ENCODE results near the gene VAV2. TPM values are rescaled to one million over a fixed set of nuclear protein-coding genes. Genes with fewer than 3 reads are reported as not detected.
A peak's percentile ranks its signal among the peaks of the same experiment; 100 is the strongest.

The VAV2 gene
- total and polyA plus RNA-seq, 2 experiments from 2014 or later: 10.8 to 15.3 TPM

- no peak overlapping the region for H3K4me3 ChIP-seq
- peak in 1 of 2 donors; percentile 40 for DNase-seq (ENCODE audit: low read depth in 1 of 2, low spot score in 1 of 2)
- no peaks in the 10 kb centered on the region for H3K27me3 ChIP-seq
- TF ChIP-seq, protein P1, sequence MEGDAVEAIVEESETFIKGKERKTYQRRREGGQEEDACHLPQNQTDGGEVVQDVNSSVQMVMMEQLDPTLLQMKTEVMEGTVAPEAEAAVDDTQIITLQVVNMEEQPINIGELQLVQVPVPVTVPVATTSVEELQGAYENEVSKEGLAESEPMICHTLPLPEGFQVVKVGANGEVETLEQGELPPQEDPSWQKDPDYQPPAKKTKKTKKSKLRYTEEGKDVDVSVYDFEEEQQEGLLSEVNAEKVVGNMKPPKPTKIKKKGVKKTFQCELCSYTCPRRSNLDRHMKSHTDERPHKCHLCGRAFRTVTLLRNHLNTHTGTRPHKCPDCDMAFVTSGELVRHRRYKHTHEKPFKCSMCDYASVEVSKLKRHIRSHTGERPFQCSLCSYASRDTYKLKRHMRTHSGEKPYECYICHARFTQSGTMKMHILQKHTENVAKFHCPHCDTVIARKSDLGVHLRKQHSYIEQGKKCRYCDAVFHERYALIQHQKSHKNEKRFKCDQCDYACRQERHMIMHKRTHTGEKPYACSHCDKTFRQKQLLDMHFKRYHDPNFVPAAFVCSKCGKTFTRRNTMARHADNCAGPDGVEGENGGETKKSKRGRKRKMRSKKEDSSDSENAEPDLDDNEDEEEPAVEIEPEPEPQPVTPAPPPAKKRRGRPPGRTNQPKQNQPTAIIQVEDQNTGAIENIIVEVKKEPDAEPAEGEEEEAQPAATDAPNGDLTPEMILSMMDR (IDR thresholded peaks at IDR 0.05; ENCODE audit: low read depth, low read length): no peak
- no peak overlapping the region for H3K27ac ChIP-seq
- H3K36me3 ChIP-seq: no peaks in the 10 kb centered on the region
- H3K4me1 ChIP-seq (ENCODE audit: low read depth): peaks cover 9% of the 10 kb centered on the region
- H3K9me3 ChIP-seq (ENCODE audit: low read depth): no peaks in the 10 kb centered on the region
These were observed 24.9 kb downstream of the VAV2 start for GRCh38 chr9:133967024-133967741.

- Histone ChIP-seq H3K4me3 (no peak overlapping the region), H3K36me3 (no peaks in the 10 kb centered on the region), H3K4me1 (ENCODE audit: low read depth) (peaks cover 5% of the 10 kb centered on the region), H3K9me3 (ENCODE audit: low read depth) (no peaks in the 10 kb centered on the region), H3K27me3 (no peaks in the 10 kb centered on the region), H3K27ac (no peak overlapping the region)
- TF ChIP-seq, protein P1 (IDR thresholded peaks at IDR 0.05; ENCODE audit: low read depth, low read length): no peak
- DNase-seq (ENCODE audit: low read depth in 1 of 2, low spot score in 1 of 2): no peak
These were observed 27.7 kb downstream of the VAV2 start for GRCh38 chr9:133964463-133964862.

DNA sequence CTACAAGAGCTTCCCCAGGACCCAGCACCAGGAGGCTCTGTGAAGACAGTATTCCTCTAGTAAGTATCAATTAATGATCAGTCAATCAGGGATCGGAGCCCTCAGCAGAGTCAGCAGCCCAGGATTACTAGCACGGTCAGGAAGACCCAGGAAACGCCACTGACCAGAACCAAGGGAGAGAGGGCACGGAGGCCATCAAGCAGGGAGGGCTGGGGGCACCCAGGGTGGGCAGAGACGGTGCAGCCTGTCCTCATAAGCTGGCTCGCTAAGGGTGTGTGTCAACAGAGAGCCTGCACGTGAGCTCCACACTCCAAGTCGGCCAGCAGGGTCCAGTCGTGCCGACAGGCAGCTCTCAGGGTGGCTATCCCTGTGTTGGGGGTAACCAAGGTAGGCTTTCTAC, 29.0 kb downstream of the VAV2 start:
- H3K4me1 ChIP-seq (ENCODE audit: low read depth): peaks cover 13% of the 10 kb centered on the region
- DNase-seq (ENCODE audit: low read depth in 1 of 2, low spot score in 1 of 2): no peak
- TF ChIP-seq, protein P1 (IDR thresholded peaks at IDR 0.05; ENCODE audit: low read depth, low read length): no peak
- H3K27me3 ChIP-seq: no peaks in the 10 kb centered on the region
- H3K4me3 ChIP-seq: no peak overlapping the region
- no peaks in the 10 kb centered on the region for H3K9me3 ChIP-seq (ENCODE audit: low read depth)
- H3K36me3 ChIP-seq: no peaks in the 10 kb centered on the region
- H3K27ac ChIP-seq: no peak overlapping the region

- Histone ChIP-seq H3K27ac (no peak overlapping the region), H3K9me3 (ENCODE audit: low read depth) (no peaks in the 10 kb centered on the region), H3K4me1 (ENCODE audit: low read depth) (peaks cover 13% of the 10 kb centered on the region), H3K4me3 (no peak overlapping the region), H3K27me3 (no peaks in the 10 kb centered on the region), H3K36me3 (no peaks in the 10 kb centered on the region)
- TF ChIP-seq, protein P1 (IDR thresholded peaks at IDR 0.05; ENCODE audit: low read depth, low read length): no peak
- DNase-seq (ENCODE audit: low read depth in 1 of 2, low spot score in 1 of 2): no peak
These were observed 29.8 kb downstream of the VAV2 start for GRCh38 chr9:133962341-133962740.

GRCh38 chr9:133961226-133962165, 30.6 kb downstream of the VAV2 start:
- Histone ChIP-seq H3K27me3 (no peaks in the 10 kb centered on the region), H3K4me1 (ENCODE audit: low read depth) (peaks cover 16% of the 10 kb centered on the region), H3K4me3 (no peak overlapping the region), H3K36me3 (no peaks in the 10 kb centered on the region), H3K9me3 (ENCODE audit: low read depth) (no peaks in the 10 kb centered on the region), H3K27ac (no peak overlapping the region)
- TF ChIP-seq, protein P1 (IDR thresholded peaks at IDR 0.05; ENCODE audit: low read depth, low read length): no peak
- DNase-seq (ENCODE audit: low read depth in 1 of 2, low spot score in 1 of 2): no peak

All from cardiac muscle cell (in vitro differentiated cells and primary cell).